Mammary epithelial cell (primary cell): ENCODE measurements around the gene TRIM39.

Source experiments
- CTCF ChIP-seq, 2 donors: IDR thresholded peaks in 1 of 2; conservative IDR thresholded peaks in 1 of 2; 2 replicates each; pipeline ENCODE4 v1.5.1; 2011 to 2012; ENCODE audit warnings: inconsistent platforms in 2 of 2, low read length in 2 of 2, mild to moderate bottlenecking in 2 of 2, control low read depth in 1 of 2, low read depth in 1 of 2; ENCODE audit not compliant: insufficient read depth in 1 of 2; ENCODE audit errors: extremely low read depth in 1 of 2
- EZH2 ChIP-seq: IDR thresholded peaks from 2 replicates; pipeline ENCODE4 v1.6.1; 2012; ENCODE audit warnings: low read length, inconsistent platforms, borderline replicate concordance

GRCh38 chr6:30312676-30313321 lies 13.9 kb upstream of the TRIM39 start:
- no peak for TF ChIP-seq CTCF (conservative IDR thresholded peaks at IDR 0.05 in 1 of 2, IDR thresholded peaks at IDR 0.05 in 1 of 2; ENCODE audit: extremely low read depth in 1 of 2, insufficient read depth in 1 of 2, low read depth in 1 of 2, low read length in 2 of 2)
- no peak for TF ChIP-seq EZH2
